Endothelial cell of umbilical vein (primary cell): ENCODE data around the gene EPC2. TPM values are rescaled to one million over a fixed set of nuclear protein-coding genes. Genes with fewer than 3 reads are reported as not detected.

ENCODE experiments used
- BruUV-seq: library from RNA; stranded (reverse); fragments of 400-500 nt; replicated peaks from 2 replicates; lab custom pipeline; 2021; lab: Mats Ljungman, UMichigan
- CTCF ChIA-PET: fragments of 300-600, 350-600 bp; sonication (Branson Sonifier 250); formaldehyde crosslinking; loops from one replicate; lab custom pipeline; 2021; ENCODE audit warnings: antibody characterized with exemption, inconsistent platforms; lab: Charles Lee
- POLR2A ChIA-PET: fragments of 300-600, 350-600 bp; sonication (Branson Sonifier 250); formaldehyde crosslinking; loops from one replicate; lab custom pipeline; 2021; ENCODE audit warnings: antibody characterized with exemption, inconsistent platforms; lab: Charles Lee
- DNase-seq: peaks from one replicate; pipeline ENCODE4 v3.0.0-alpha.2; 2011; ENCODE audit warnings: low read depth, low spot score
- FAIRE-seq: peaks from 2 replicates; lab custom pipeline; 2011; peaks lifted over from hg19 to GRCh38; lab: Jason Lieb, UNC
- H2AFZ ChIP-seq: 2 replicates; pipeline ENCODE4 v1.6.0; 2012; ENCODE audit warnings: low read depth, low read length, control low read depth, inconsistent platforms
- H3K27ac ChIP-seq: 2 replicates; pipeline ENCODE4 v1.5.1; 2011; ENCODE audit warnings: low read depth, mild to moderate bottlenecking, control low read depth, low read length, moderate library complexity; ENCODE audit not compliant: insufficient read depth
- H3K27me3 ChIP-seq, 2 experiments: 2 replicates each; pipeline versions ENCODE4 v1.6.0 to v1.6.1; 2011; ENCODE audit warnings: low read length in 2 of 2, mixed read lengths in 1 of 2; ENCODE audit not compliant: control insufficient read depth in 2 of 2, insufficient read depth in 2 of 2
- H3K36me3 ChIP-seq, 2 experiments: 2 replicates in 1 of 2; 3 replicates in 1 of 2; pipeline ENCODE4 v1.5.1; 2011; ENCODE audit warnings: low read length in 2 of 2, mild to moderate bottlenecking in 1 of 2, moderate library complexity in 1 of 2; ENCODE audit not compliant: control insufficient read depth in 2 of 2, insufficient read depth in 2 of 2; ENCODE audit errors: extremely low read depth in 1 of 2
- H3K4me1 ChIP-seq: 3 replicates; pipeline ENCODE4 v1.5.1; 2011; ENCODE audit warnings: mild to moderate bottlenecking, low read length; ENCODE audit not compliant: control insufficient read depth, insufficient read depth; ENCODE audit errors: extremely low read depth
- H3K4me2 ChIP-seq: 2 replicates; pipeline ENCODE4 v1.6.1; 2011; ENCODE audit warnings: low read length, control low read depth, mixed read lengths; ENCODE audit not compliant: insufficient read depth
- H3K4me3 ChIP-seq, 3 experiments: fragments of 200-600 bp in 1 of 3; sonication (generic), shearing (Covaris generic) in 1 of 3; replicated peaks in 1 of 3; 2 replicates each; pipeline ENCODE4 v1.5.1; 2011 to 2016; ENCODE audit warnings: control low read depth in 3 of 3, low read length in 3 of 3, mild to moderate bottlenecking in 2 of 3, inconsistent platforms in 1 of 3, low read depth in 1 of 3, moderate library complexity in 1 of 3; ENCODE audit not compliant: insufficient read depth in 1 of 3
- H3K79me2 ChIP-seq: 2 replicates; pipeline ENCODE4 v1.6.0; 2012; ENCODE audit warnings: low read length, inconsistent platforms; ENCODE audit not compliant: control insufficient read depth, insufficient read depth
- H3K9ac ChIP-seq: replicated peaks from 2 replicates; pipeline ENCODE3; 2011; ENCODE audit warnings: low read length, control low read depth; ENCODE audit not compliant: insufficient read depth; ENCODE audit errors: extremely low read depth
- H3K9me1 ChIP-seq: replicated peaks from 3 replicates; pipeline ENCODE4 v1.6.0; 2011; ENCODE audit warnings: mild to moderate bottlenecking, low read length; ENCODE audit not compliant: control insufficient read depth, insufficient read depth; ENCODE audit errors: extremely low read depth
- H3K9me3 ChIP-seq: replicated peaks from 2 replicates; pipeline ENCODE4 v1.5.1; 2012; ENCODE audit warnings: low read length, inconsistent platforms; ENCODE audit not compliant: control insufficient read depth, insufficient read depth
- H4K20me1 ChIP-seq: replicated peaks from 2 replicates; pipeline ENCODE3; 2011; ENCODE audit warnings: mild to moderate bottlenecking, low read length; ENCODE audit not compliant: control insufficient read depth, insufficient read depth; ENCODE audit errors: extremely low read depth
- EZH2 ChIP-seq: IDR thresholded peaks from 2 replicates; pipeline ENCODE4 v1.6.1; 2012; ENCODE audit warnings: borderline replicate concordance, low read depth, mild to moderate bottlenecking, moderate library complexity, low read length, inconsistent platforms; ENCODE audit not compliant: severe bottlenecking
- FOS ChIP-seq: IDR thresholded peaks from 2 replicates; pipeline ENCODE4 v1.6.1; 2011; ENCODE audit warnings: mild to moderate bottlenecking, low read length, moderate library complexity, borderline replicate concordance; ENCODE audit not compliant: insufficient read depth
- GATA2 ChIP-seq: IDR thresholded peaks from 2 replicates; pipeline ENCODE4 v1.7.0; 2011; ENCODE audit warnings: low read depth, mild to moderate bottlenecking, moderate library complexity, mixed read lengths, low read length; ENCODE audit not compliant: insufficient read length, insufficient read depth
- JUN ChIP-seq: IDR thresholded peaks from 2 replicates; pipeline ENCODE4 v1.6.1; 2011; ENCODE audit warnings: borderline replicate concordance, low read depth; ENCODE audit not compliant: insufficient read length, insufficient read depth
- MYC ChIP-seq: IDR thresholded peaks from one replicate; pipeline ENCODE4 v1.6.1; 2011; ENCODE audit warnings: mild to moderate bottlenecking, low read depth, low read length
- POLR2A ChIP-seq: IDR thresholded peaks from 2 replicates; pipeline ENCODE4 v1.6.1; 2012; ENCODE audit warnings: low read depth, mild to moderate bottlenecking, control low read depth, low read length
- POLR2AphosphoS5 ChIP-seq: IDR thresholded peaks from 2 replicates; pipeline ENCODE4 v1.6.1; 2012; ENCODE audit warnings: low read depth, mild to moderate bottlenecking, control low read depth, low read length, moderate library complexity; ENCODE audit not compliant: insufficient read depth
- dilution Hi-C: fragments of 300-500 bp; cut with MboI; formaldehyde crosslinking; loops from one replicate; pipeline ENCODE4 v1.15.0; 2019; ENCODE audit warnings: low sequenced_read_pairs; ENCODE audit not compliant: extremely low pct_ligation_motif_present
- intact Hi-C: fragments of 100-400 bp; cut with micrococcal nuclease; formaldehyde crosslinking; loops from one replicate; pipeline ENCODE4 v1.10.0; 2022
- polyA plus RNA-seq, 4 experiments: library from polyadenylated mRNA; depleted of rRNA in 3 of 4; stranded (reverse) in 3 of 4; unstranded in 1 of 4; fragments of >200 nt; gene quantifications; 2 replicates each; pipeline versions ENCODE4 v1.2.1 to v1.2.3, GENCODE V29; 2011 to 2012; ENCODE audit warnings: missing spikeins in 1 of 4
- total RNA-seq: library from RNA; stranded (reverse); gene quantifications from 2 replicates; pipeline ENCODE4 v1.2.3, GENCODE V29; 2021
- TF ChIP-seq, protein P1 (sequence below), 2 donors: IDR thresholded peaks; 1 replicate in 1 of 2; 2 replicates in 1 of 2; pipeline ENCODE4 v1.5.1; 2011; ENCODE audit warnings: low read length in 2 of 2, mild to moderate bottlenecking in 2 of 2, moderate library complexity in 2 of 2, control low read depth in 1 of 2, inconsistent platforms in 1 of 2, low read depth in 1 of 2; ENCODE audit not compliant: insufficient read depth in 1 of 2; ENCODE audit errors: extremely low read depth in 1 of 2
- TF ChIP-seq, protein P2 (sequence below): IDR thresholded peaks from 2 replicates; pipeline ENCODE4 v1.6.1; 2011; ENCODE audit not compliant: insufficient read depth, insufficient read length

Gene EPC2
- total and polyA plus RNA-seq, 2 donors (not counting 3 experiments of a cell fraction or from before 2014, with no cell fraction given), result 15.1 to 25.2 TPM

DNA sequence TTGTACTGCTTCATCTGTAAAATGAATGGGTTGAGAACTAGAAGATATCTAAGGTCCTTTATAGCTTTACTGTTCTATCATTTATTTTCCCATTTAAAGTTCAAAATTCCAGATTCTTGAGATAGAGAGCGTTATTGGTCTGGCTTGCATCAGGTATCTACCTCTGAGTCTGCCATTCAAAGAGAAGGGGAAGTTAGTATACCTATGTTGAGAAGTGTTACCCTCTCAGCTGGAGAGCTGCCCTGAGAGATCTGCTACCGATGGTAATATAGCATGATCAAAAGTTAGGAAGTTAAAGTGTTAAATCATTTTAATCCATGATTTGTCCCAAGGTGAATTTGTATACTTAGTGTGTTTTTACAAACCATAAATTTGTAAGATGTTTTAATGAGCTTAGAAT is 7.4 kb downstream of the EPC2 start:
- no TSS peak for BruUV-seq
- TF ChIP-seq FOS (no peak), POLR2AphosphoS5 (no peak), POLR2A (no peak), GATA2 (no peak), EZH2 (no peak), JUN (no peak), MYC (no peak)
- TF ChIP-seq, protein P1, sequence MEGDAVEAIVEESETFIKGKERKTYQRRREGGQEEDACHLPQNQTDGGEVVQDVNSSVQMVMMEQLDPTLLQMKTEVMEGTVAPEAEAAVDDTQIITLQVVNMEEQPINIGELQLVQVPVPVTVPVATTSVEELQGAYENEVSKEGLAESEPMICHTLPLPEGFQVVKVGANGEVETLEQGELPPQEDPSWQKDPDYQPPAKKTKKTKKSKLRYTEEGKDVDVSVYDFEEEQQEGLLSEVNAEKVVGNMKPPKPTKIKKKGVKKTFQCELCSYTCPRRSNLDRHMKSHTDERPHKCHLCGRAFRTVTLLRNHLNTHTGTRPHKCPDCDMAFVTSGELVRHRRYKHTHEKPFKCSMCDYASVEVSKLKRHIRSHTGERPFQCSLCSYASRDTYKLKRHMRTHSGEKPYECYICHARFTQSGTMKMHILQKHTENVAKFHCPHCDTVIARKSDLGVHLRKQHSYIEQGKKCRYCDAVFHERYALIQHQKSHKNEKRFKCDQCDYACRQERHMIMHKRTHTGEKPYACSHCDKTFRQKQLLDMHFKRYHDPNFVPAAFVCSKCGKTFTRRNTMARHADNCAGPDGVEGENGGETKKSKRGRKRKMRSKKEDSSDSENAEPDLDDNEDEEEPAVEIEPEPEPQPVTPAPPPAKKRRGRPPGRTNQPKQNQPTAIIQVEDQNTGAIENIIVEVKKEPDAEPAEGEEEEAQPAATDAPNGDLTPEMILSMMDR (IDR thresholded peaks at IDR 0.05; ENCODE audit: extremely low read depth in 1 of 2, insufficient read depth in 1 of 2, low read depth in 1 of 2, low read length in 2 of 2), result no peak
- TF ChIP-seq, protein P2, sequence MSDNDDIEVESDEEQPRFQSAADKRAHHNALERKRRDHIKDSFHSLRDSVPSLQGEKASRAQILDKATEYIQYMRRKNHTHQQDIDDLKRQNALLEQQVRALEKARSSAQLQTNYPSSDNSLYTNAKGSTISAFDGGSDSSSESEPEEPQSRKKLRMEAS, result no peak
- intact Hi-C loops (no loop called here), dilution Hi-C loops (no loop called here)
- Histone ChIP-seq H3K9me1 (peaks cover 5% of the 10 kb centered on the region), H4K20me1 (peaks cover 37% of the 10 kb centered on the region), H3K9me3 (no peaks in the 10 kb centered on the region), H3K4me1 (no peaks in the 10 kb centered on the region), H3K4me3 (no peak overlapping the region), H2AFZ (no peak overlapping the region), H3K27me3 (no peaks in the 10 kb centered on the region), H3K27ac (no peak overlapping the region), H3K9ac (no peak overlapping the region), H3K79me2 (peaks cover 98% of the 10 kb centered on the region), H3K4me2 (no peak overlapping the region), H3K36me3 (no peaks in the 10 kb centered on the region)
- ChIA-PET CTCF (no interaction called here), POLR2A (no interaction called here)
- FAIRE-seq (no peak), DNase-seq (no peak)
